Peyer's patch (tissue), 4 donors: Measurements from ENCODE around the gene MLLT10.
"Not testable (repeated sequence)": the region's sequence is repeated elsewhere in the genome, so short reads cannot be mapped to it uniquely, and the experiment has no call there.

Experiments used
- POLR2A ChIP-seq, 2 donors: fragments of 450-650 bp; IDR thresholded peaks; one replicate each; pipeline ENCODE4 v1.5.1; 2017; ENCODE audit warnings: antibody characterized with exemption in 2 of 2, mild to moderate bottlenecking in 2 of 2, moderate library complexity in 2 of 2
- TF ChIP-seq, protein P1 (sequence below), 6 experiments: fragments of 450-650 bp in 4 of 6; fragments of 200-600 bp in 2 of 6; sonication (generic) in 1 of 6; IDR thresholded peaks; one replicate each; pipeline ENCODE4 v1.5.1; 2017 to 2019; ENCODE audit warnings: antibody characterized with exemption in 6 of 6, mild to moderate bottlenecking in 3 of 6, moderate library complexity in 1 of 6

DNA sequence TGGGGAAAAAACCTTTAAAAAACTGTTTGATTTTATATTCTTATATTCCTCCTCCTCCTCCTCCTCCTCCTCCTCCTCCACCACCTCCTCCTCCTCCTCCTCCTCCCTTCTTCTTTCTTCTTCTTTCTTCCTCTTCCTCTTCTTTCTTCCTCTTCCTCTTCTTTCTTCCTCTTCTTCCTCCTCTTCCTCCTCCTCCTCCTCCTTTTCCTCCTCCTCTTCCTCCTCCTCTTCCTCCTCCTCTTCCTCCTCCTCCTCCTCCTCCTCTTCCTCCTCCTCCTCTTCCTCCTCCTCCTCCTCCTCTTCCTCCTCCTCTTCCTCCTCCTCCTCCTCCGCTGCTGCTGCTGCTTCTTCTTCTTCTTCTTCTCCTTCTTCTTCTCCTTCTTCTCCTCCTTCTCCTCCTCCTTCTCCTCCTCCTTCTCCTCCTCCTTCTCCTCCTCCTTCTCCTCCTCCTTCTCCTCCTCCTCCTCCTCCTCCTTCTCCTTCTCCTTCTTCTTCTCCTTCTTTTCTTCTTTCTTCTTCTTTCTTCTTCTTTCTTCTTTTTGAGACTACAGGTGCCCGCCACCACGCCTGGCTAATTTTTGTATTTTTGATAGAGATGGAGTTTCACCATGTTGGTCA lies 183.5 kb downstream of the MLLT10 start:
- TF ChIP-seq, protein P1, sequence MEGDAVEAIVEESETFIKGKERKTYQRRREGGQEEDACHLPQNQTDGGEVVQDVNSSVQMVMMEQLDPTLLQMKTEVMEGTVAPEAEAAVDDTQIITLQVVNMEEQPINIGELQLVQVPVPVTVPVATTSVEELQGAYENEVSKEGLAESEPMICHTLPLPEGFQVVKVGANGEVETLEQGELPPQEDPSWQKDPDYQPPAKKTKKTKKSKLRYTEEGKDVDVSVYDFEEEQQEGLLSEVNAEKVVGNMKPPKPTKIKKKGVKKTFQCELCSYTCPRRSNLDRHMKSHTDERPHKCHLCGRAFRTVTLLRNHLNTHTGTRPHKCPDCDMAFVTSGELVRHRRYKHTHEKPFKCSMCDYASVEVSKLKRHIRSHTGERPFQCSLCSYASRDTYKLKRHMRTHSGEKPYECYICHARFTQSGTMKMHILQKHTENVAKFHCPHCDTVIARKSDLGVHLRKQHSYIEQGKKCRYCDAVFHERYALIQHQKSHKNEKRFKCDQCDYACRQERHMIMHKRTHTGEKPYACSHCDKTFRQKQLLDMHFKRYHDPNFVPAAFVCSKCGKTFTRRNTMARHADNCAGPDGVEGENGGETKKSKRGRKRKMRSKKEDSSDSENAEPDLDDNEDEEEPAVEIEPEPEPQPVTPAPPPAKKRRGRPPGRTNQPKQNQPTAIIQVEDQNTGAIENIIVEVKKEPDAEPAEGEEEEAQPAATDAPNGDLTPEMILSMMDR (IDR thresholded peaks at IDR 0.05) = not testable (repeated sequence)
- not testable (repeated sequence) for TF ChIP-seq POLR2A (IDR thresholded peaks at IDR 0.05)
